NCI-H748 (cell line): ENCODE data around the gene POGZ.
"Not testable (repeated sequence)": the region's sequence is repeated elsewhere in the genome, so short reads cannot be mapped to it uniquely, and the experiment has no call there.

Experiments
- DNase-seq: peaks from one replicate; lab custom pipeline; 2025; ENCODE audit not compliant: unreplicated experiment; lab: John Stamatoyannopoulos, UW

The POGZ gene

GRCh38 chr1:151478140-151478812, 19.0 kb upstream of the POGZ start:
- DNase-seq = no peak

- DNase-seq = no peak
Observed at GRCh38 chr1:151477066-151477465, 17.8 kb upstream of the POGZ start.

- DNase-seq = no peak
Observed at GRCh38 chr1:151476083-151476482, 16.8 kb upstream of the POGZ start.

GRCh38 chr1:151475175-151475574, 15.9 kb upstream of the POGZ start:
- no peak for DNase-seq

- DNase-seq = no peak
Observed at GRCh38 chr1:151474745-151475144, 15.5 kb upstream of the POGZ start.

GRCh38 chr1:151472856-151473731, 13.8 kb upstream of the POGZ start:
- peak; percentile 84 for DNase-seq

- DNase-seq = no peak
Observed at GRCh38 chr1:151465026-151465425, 5.7 kb upstream of the POGZ start.

GRCh38 chr1:151461694-151462093, 2.4 kb upstream of the POGZ start:
- DNase-seq = no peak

- DNase-seq = peak; percentile 81
Observed at GRCh38 chr1:151458802-151459330, 428 bp downstream of the POGZ start.

GRCh38 chr1:151457911-151458801, 1.1 kb downstream of the POGZ start:
- peak; percentile 85 for DNase-seq

GRCh38 chr1:151455966-151456365, 3.3 kb downstream of the POGZ start:
- DNase-seq = no peak

- no peak for DNase-seq
Observed at GRCh38 chr1:151455231-151455630, 4.1 kb downstream of the POGZ start.

GRCh38 chr1:151447696-151448095, 11.6 kb downstream of the POGZ start:
- no peak for DNase-seq

- DNase-seq = no peak
Observed at GRCh38 chr1:151444783-151445177, 14.5 kb downstream of the POGZ start.

- DNase-seq = peak; percentile 69
Observed at GRCh38 chr1:151443846-151444782, 15.2 kb downstream of the POGZ start.

GRCh38 chr1:151437396-151437795, 21.9 kb downstream of the POGZ start:
- not testable (repeated sequence) for DNase-seq

- no peak for DNase-seq
Observed at GRCh38 chr1:151436985-151437384, 22.3 kb downstream of the POGZ start.

GRCh38 chr1:151435174-151435573, 24.1 kb downstream of the POGZ start:
- no peak for DNase-seq

- DNase-seq = not testable (repeated sequence)
Observed at GRCh38 chr1:151433827-151434226, 25.5 kb downstream of the POGZ start.

- DNase-seq = no peak
Observed at GRCh38 chr1:151428068-151428467, 31.2 kb downstream of the POGZ start.
